Thyroid gland (tissue), 4 donors: ENCODE results near the gene S100A7A.

Experiments used
- CTCF ChIP-seq, 6 experiments: fragments of 200-600 bp in 3 of 6; fragments of 450-650 bp in 3 of 6; sonication (generic) in 3 of 6; IDR thresholded peaks; one replicate each; pipeline ENCODE4 v1.5.1; 2016 to 2019; ENCODE audit warnings: antibody characterized with exemption in 6 of 6, mild to moderate bottlenecking in 2 of 6, inconsistent platforms in 1 of 6, moderate library complexity in 1 of 6
- POLR2A ChIP-seq, 2 donors: fragments of 450-650 bp; IDR thresholded peaks; one replicate each; pipeline ENCODE4 v1.6.1; 2017; ENCODE audit warnings: antibody characterized with exemption in 2 of 2, mild to moderate bottlenecking in 2 of 2, moderate library complexity in 1 of 2

GRCh38 chr1:153466908-153467307 is 50.6 kb downstream of the S100A7A start:
- TF ChIP-seq CTCF (IDR thresholded peaks at IDR 0.05) (no peak), POLR2A (IDR thresholded peaks at IDR 0.05) (no peak)
